ENCODE results near the gene LAMP5. TPM values are rescaled to one million over a fixed set of nuclear protein-coding genes. Genes with fewer than 3 reads are reported as not detected.

LAMP5 gene
- total RNA-seq, 1 donor from 2014 or later: not detected

- H3K27ac Mint-ChIP-seq: no peak overlapping the region
- no peaks in the 10 kb centered on the region for H3K27me3 Mint-ChIP-seq (ENCODE audit: insufficient read depth)
- intact Hi-C loops (cut with micrococcal nuclease): no loop called here
- H3K36me3 Mint-ChIP-seq (ENCODE audit: low read depth): no peaks in the 10 kb centered on the region
- H3K4me1 Mint-ChIP-seq (ENCODE audit: low read depth): no peaks in the 10 kb centered on the region
- no peak overlapping the region for H3K4me3 Mint-ChIP-seq
- no peak for DNase-seq (ENCODE audit: low spot score)
- no peaks in the 10 kb centered on the region for H3K9me3 Mint-ChIP-seq
Observed at GRCh38 chr20:9490161-9490560, 24.2 kb upstream of the LAMP5 start.

- DNase-seq (ENCODE audit: low spot score): no peak
- intact Hi-C loops (cut with micrococcal nuclease): no loop called here
- Mint-ChIP-seq H3K27ac (no peak overlapping the region), H3K4me1 (ENCODE audit: low read depth) (no peaks in the 10 kb centered on the region), H3K36me3 (ENCODE audit: low read depth) (no peaks in the 10 kb centered on the region), H3K27me3 (ENCODE audit: insufficient read depth) (no peaks in the 10 kb centered on the region), H3K9me3 (no peaks in the 10 kb centered on the region), H3K4me3 (no peak overlapping the region)
Observed at GRCh38 chr20:9490631-9491030, 23.8 kb upstream of the LAMP5 start.

- Mint-ChIP-seq H3K27me3 (ENCODE audit: insufficient read depth) (no peaks in the 10 kb centered on the region), H3K4me3 (no peak overlapping the region), H3K4me1 (ENCODE audit: low read depth) (no peaks in the 10 kb centered on the region), H3K27ac (no peak overlapping the region), H3K36me3 (ENCODE audit: low read depth) (no peaks in the 10 kb centered on the region), H3K9me3 (no peaks in the 10 kb centered on the region)
- intact Hi-C loops (cut with micrococcal nuclease): no loop called here
- no peak for DNase-seq (ENCODE audit: low spot score)
Observed at GRCh38 chr20:9491324-9491723, 23.1 kb upstream of the LAMP5 start.

GRCh38 chr20:9492067-9492466 lies 22.3 kb upstream of the LAMP5 start:
- DNase-seq (ENCODE audit: low spot score): no peak
- H3K4me1 Mint-ChIP-seq (ENCODE audit: low read depth): no peaks in the 10 kb centered on the region
- intact Hi-C loops (cut with micrococcal nuclease): no loop called here
- no peaks in the 10 kb centered on the region for H3K9me3 Mint-ChIP-seq
- no peaks in the 10 kb centered on the region for H3K27me3 Mint-ChIP-seq (ENCODE audit: insufficient read depth)
- H3K36me3 Mint-ChIP-seq (ENCODE audit: low read depth): no peaks in the 10 kb centered on the region
- no peak overlapping the region for H3K4me3 Mint-ChIP-seq
- no peak overlapping the region for H3K27ac Mint-ChIP-seq

GRCh38 chr20:9493803-9494202 lies 20.6 kb upstream of the LAMP5 start:
- no peak for DNase-seq (ENCODE audit: low spot score)
- Mint-ChIP-seq H3K4me1 (ENCODE audit: low read depth) (no peaks in the 10 kb centered on the region), H3K4me3 (no peak overlapping the region), H3K27me3 (ENCODE audit: insufficient read depth) (no peaks in the 10 kb centered on the region), H3K9me3 (peaks cover 5% of the 10 kb centered on the region), H3K27ac (no peak overlapping the region), H3K36me3 (ENCODE audit: low read depth) (no peaks in the 10 kb centered on the region)
- intact Hi-C loops (cut with micrococcal nuclease): no loop called here

GRCh38 chr20:9495701-9496100 lies 18.7 kb upstream of the LAMP5 start:
- no peak for DNase-seq (ENCODE audit: low spot score)
- Mint-ChIP-seq H3K4me1 (ENCODE audit: low read depth) (no peaks in the 10 kb centered on the region), H3K4me3 (no peak overlapping the region), H3K9me3 (peaks cover 5% of the 10 kb centered on the region), H3K27me3 (ENCODE audit: insufficient read depth) (no peaks in the 10 kb centered on the region), H3K27ac (no peak overlapping the region), H3K36me3 (ENCODE audit: low read depth) (no peaks in the 10 kb centered on the region)
- intact Hi-C loops (cut with micrococcal nuclease): no loop called here

- Mint-ChIP-seq H3K36me3 (ENCODE audit: low read depth) (no peaks in the 10 kb centered on the region), H3K27ac (no peak overlapping the region), H3K4me1 (ENCODE audit: low read depth) (no peaks in the 10 kb centered on the region), H3K4me3 (no peak overlapping the region), H3K27me3 (ENCODE audit: insufficient read depth) (no peaks in the 10 kb centered on the region), H3K9me3 (peaks cover 5% of the 10 kb centered on the region)
- DNase-seq (ENCODE audit: low spot score): no peak
- intact Hi-C loops (cut with micrococcal nuclease): no loop called here
Observed at GRCh38 chr20:9496155-9496554, 18.2 kb upstream of the LAMP5 start.

- H3K4me3 Mint-ChIP-seq: no peak overlapping the region
- H3K36me3 Mint-ChIP-seq (ENCODE audit: low read depth): no peaks in the 10 kb centered on the region
- H3K27ac Mint-ChIP-seq: no peak overlapping the region
- no peak for DNase-seq (ENCODE audit: low spot score)
- no peaks in the 10 kb centered on the region for H3K4me1 Mint-ChIP-seq (ENCODE audit: low read depth)
- intact Hi-C loops (cut with micrococcal nuclease): no loop called here
- peaks cover 5% of the 10 kb centered on the region for H3K9me3 Mint-ChIP-seq
- H3K27me3 Mint-ChIP-seq (ENCODE audit: insufficient read depth): no peaks in the 10 kb centered on the region
Observed at GRCh38 chr20:9498322-9498721, 16.1 kb upstream of the LAMP5 start.

- Mint-ChIP-seq H3K4me3 (no peak overlapping the region), H3K27me3 (ENCODE audit: insufficient read depth) (no peaks in the 10 kb centered on the region), H3K36me3 (ENCODE audit: low read depth) (no peaks in the 10 kb centered on the region), H3K27ac (no peak overlapping the region), H3K9me3 (peaks cover 5% of the 10 kb centered on the region), H3K4me1 (ENCODE audit: low read depth) (no peaks in the 10 kb centered on the region)
- no peak for DNase-seq (ENCODE audit: low spot score)
- intact Hi-C loops (cut with micrococcal nuclease): no loop called here
Observed at GRCh38 chr20:9499126-9499899, 15.1 kb upstream of the LAMP5 start.

- Mint-ChIP-seq H3K4me3 (no peak overlapping the region), H3K27ac (no peak overlapping the region), H3K36me3 (ENCODE audit: low read depth) (no peaks in the 10 kb centered on the region), H3K9me3 (peaks cover 5% of the 10 kb centered on the region), H3K27me3 (ENCODE audit: insufficient read depth) (no peaks in the 10 kb centered on the region), H3K4me1 (ENCODE audit: low read depth) (no peaks in the 10 kb centered on the region)
- DNase-seq (ENCODE audit: low spot score): no peak
- intact Hi-C loops (cut with micrococcal nuclease): no loop called here
Observed at GRCh38 chr20:9500121-9500520, 14.3 kb upstream of the LAMP5 start.

- DNase-seq (ENCODE audit: low spot score): no peak
- no peaks in the 10 kb centered on the region for H3K36me3 Mint-ChIP-seq (ENCODE audit: low read depth)
Observed at GRCh38 chr20:9501473-9501872, 12.9 kb upstream of the LAMP5 start.

GRCh38 chr20:9503526-9504245 lies 10.7 kb upstream of the LAMP5 start:
- Mint-ChIP-seq H3K9me3 (no peaks in the 10 kb centered on the region), H3K27me3 (ENCODE audit: insufficient read depth) (peaks cover 10% of the 10 kb centered on the region), H3K4me3 (no peak overlapping the region), H3K36me3 (ENCODE audit: low read depth) (no peaks in the 10 kb centered on the region), H3K4me1 (ENCODE audit: low read depth) (no peaks in the 10 kb centered on the region), H3K27ac (no peak overlapping the region)
- no peak for DNase-seq (ENCODE audit: low spot score)
- intact Hi-C loops (cut with micrococcal nuclease): no loop called here

More at GRCh38 chr20:9501473-9501872, 12.9 kb upstream of the LAMP5 start:
- intact Hi-C loops (cut with micrococcal nuclease): no loop called here
- Mint-ChIP-seq H3K27me3 (ENCODE audit: insufficient read depth) (peaks cover 2% of the 10 kb centered on the region), H3K27ac (no peak overlapping the region), H3K4me1 (ENCODE audit: low read depth) (no peaks in the 10 kb centered on the region), H3K9me3 (peaks cover 5% of the 10 kb centered on the region), H3K4me3 (no peak overlapping the region)

GRCh38 chr20:9506280-9506821 lies 8.0 kb upstream of the LAMP5 start:
- no peak overlapping the region for H3K4me3 Mint-ChIP-seq
- H3K4me1 Mint-ChIP-seq (ENCODE audit: low read depth): no peaks in the 10 kb centered on the region
- H3K9me3 Mint-ChIP-seq: no peaks in the 10 kb centered on the region
- intact Hi-C loops (cut with micrococcal nuclease): no loop called here
- H3K27ac Mint-ChIP-seq: no peak overlapping the region
- no peak for DNase-seq (ENCODE audit: low spot score)
- H3K36me3 Mint-ChIP-seq (ENCODE audit: low read depth): no peaks in the 10 kb centered on the region
- H3K27me3 Mint-ChIP-seq (ENCODE audit: insufficient read depth): peaks cover 25% of the 10 kb centered on the region

Measured in activated T-helper 1 cell treated with anti-CD3 and anti-CD28 coated beads, Interleukin-12 subunit alpha, Interleukin-12 subunit beta, Interleukin-2, Interleukin-4 antibody, amounts not matched to agents 30 ng/mL and 10 ng/mL and 1 ng/mL, durations not matched to agents 14 hours and 24 hours and 36 hours (primary cell).